Measurements from ENCODE around the gene SERPINB7.
A peak's percentile ranks its signal among the peaks of the same experiment; 100 is the strongest.

The SERPINB7 gene

DNA sequence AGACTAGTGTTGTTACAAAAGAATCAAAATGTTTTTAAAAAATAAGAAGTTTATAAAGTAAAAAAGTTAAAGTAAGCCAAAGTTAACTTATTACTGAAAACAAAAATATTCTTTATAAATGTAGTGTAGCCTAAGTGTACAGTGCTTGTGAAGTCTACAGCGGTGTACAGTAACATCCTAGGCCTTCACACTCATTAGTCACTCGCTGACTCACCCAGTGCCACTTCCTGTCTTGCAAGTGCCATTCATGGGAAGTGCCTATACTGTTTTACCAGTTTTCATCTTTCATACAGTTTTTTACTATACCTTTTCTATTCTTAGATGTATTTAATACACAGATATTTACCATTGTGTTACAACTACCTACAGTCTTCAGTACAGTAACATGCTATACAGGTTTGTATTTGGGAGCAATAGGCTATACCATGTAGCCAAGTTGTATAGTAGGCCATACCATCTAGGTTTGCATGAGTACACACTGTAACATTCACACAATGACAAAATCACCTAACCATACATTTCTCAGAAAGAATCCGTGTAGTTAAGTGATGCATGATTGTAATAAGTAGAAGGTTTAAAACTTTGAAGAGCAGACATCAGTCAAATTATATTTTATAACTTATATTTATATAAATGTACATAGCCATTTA, 13.4 kb downstream of the SERPINB7 start:
- peak; percentile 34 for DNase-seq

DNA sequence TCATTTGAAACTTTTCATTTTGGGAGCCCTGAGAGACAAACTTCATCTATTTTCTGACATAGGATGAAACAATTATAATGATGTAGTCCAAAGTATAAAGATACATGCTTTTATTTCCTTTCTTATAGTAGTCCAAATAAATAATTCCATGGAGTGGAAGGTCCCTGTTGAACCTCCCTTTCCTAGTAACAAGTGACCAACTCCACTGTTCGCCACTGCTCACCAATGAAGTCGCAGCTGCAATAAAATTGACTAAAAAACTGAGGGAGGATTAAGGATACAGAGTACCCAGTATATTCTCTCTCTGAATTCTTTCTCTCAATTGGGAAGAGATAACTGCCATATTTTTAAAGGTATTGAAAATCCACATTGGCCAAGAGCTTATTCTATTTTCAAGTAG, 14.1 kb downstream of the SERPINB7 start:
- no peak for DNase-seq

DNA sequence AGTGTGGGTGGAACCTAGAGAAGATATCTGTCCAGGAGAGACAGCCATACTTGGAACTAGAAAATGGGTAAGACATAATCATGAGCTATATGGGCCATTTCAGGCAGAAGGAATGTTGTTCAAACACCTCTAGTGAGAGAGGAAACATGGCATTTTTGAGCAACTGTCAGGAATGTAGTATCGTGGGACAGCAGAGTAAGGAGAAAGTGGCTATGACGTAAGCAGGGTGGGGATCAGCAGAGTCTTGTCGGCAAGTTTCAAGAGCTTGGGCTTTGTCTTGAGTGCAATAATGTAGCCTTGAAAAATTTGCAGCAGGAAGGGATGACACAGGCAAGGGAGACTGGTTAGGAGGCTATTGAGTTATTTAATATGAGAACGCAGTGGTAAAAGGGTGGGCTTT, 20.4 kb downstream of the SERPINB7 start:
- no peak for DNase-seq

- no peak for DNase-seq
Measured at GRCh38 chr18:63799189-63799588, 24.0 kb downstream of the SERPINB7 start.

DNA sequence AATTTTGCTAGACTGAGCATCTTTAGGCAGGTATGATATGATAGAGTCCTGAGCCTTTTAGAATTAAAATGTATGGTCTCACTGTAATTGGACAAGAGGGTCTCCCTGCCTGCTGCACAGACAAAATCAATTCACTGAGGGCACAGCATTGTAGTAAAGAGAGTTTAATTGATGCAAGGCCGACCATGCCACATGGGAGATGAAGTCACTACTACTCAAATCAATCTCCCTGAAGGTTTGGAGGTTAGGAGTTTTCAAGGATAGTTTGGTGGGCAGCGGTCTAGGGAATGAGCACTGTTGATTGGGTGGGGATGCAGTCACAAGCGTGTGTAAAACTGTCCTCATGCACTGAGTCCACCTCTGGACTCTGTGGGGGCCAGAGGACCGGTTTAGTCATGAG, 26.1 kb downstream of the SERPINB7 start:
- no peak for DNase-seq

- no peak for DNase-seq
Measured at GRCh38 chr18:63808125-63808524, 32.9 kb downstream of the SERPINB7 start.

DNA sequence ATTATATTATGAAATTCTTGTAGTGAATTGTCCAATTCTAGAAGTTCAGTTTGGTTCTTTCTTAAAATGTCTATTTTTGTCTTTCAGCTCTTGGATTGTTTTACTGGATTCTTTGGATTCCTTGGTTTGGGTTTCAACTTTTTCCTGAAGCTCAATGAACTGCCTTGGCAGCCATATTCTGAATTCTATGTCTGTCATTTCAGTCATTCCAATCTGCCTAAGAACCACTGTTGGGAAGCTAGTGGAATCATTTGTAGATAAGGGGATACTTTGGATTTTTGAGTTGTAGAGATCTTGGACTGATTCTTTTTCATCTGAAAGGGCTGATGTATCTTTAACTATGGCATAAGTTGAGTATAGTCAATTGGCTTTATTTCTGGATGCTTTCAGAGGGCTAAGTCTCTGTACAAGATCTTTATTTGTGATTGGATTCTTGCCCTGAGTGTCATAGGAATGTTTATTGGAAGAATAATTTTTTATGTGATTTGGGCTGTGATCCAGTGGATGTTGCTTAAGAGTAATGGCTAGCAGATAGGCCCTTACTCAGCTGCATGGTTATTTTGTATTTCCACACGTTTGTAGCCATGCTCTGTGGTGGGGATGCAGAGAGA, 42.3 kb downstream of the SERPINB7 start:
- DNase-seq = no peak

DNA sequence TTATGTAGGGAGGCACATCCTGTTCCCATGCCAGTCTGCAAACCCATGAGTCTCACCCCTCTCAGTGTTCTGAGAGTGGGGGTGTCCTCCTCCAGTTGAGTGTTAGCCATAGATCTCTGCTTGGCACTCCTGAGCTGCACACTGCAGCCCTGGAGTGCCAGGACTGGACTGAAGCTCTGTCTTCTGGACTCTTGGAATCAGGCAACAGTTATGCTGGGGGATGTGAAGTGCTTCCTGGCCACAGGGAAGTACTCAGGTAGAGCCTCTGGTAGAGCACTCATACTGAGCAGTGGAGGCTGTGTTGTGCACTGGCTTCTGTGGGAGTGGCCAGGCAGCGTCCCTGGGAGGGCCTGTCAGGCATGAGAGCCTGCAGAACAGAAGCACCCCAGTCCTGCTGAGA, 43.0 kb downstream of the SERPINB7 start:
- DNase-seq = no peak

GRCh38 chr18:63819786-63820185, 44.6 kb downstream of the SERPINB7 start:
- no peak for DNase-seq

- DNase-seq = no peak
Measured at GRCh38 chr18:63820694-63821093, 45.5 kb downstream of the SERPINB7 start.

DNA sequence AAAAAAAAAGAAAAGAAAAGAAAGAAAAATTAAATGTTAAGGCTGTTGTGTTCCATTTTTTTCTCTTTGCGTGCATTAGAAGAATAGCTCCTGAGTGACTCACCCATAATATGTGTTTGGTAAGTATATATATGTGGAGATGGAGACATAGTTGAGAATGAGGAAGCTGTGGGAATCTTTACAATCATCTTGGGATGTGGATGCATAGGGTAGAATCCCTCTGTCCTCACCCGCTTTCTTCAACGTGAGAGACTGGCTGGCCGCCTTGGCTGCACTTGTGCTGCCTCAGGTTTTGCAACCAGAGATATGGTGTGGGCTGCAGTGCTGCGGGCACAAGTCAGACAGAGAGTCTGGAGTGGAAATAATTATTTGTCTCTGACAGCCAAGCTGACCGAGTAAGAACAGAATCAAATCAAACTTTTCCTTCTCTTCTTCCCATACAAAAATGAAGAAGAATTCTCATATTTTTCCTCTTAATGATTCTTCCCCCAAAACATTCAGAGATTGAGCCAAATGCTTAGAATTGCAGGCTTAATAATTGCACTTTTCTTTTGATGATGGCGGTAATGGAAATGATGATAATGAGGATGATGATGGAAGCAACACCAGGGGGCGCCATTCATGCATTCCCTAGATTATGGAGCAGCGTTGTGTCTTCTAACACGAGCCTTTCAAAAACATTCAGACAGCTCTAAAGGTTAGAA, 48.5 kb downstream of the SERPINB7 start:
- peak; percentile 14 for DNase-seq

- DNase-seq = no peak
Measured at GRCh38 chr18:63824220-63824525, 49.0 kb downstream of the SERPINB7 start.

DNA sequence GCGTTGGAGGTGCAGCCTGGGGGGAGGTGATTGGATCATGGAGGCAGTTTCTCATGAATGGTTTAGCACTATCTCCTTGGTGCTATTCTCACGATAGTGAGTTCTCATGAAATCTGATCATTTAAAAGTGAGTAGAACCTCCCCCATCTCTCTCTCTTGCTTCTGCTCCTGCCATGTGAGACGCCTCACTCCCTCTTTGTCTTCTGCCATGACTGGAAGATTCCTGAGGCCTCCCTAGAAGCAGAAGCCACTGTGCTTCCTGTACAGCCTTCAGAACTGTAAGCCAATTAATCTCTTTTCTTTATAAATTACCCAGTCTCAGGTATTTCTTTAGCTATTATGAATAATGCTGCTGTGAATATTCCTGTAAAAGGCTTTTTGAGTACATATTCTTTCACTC, 52.9 kb downstream of the SERPINB7 start:
- DNase-seq = no peak

- DNase-seq = no peak
Measured at GRCh38 chr18:63828656-63829055, 53.4 kb downstream of the SERPINB7 start.

GRCh38 chr18:63829886-63830285, 54.7 kb downstream of the SERPINB7 start:
- DNase-seq = no peak

GRCh38 chr18:63831080-63831788, 56.0 kb downstream of the SERPINB7 start:
- peak; percentile 6 for DNase-seq

GRCh38 chr18:63832470-63832869, 57.3 kb downstream of the SERPINB7 start:
- DNase-seq = no peak

- DNase-seq = no peak
Measured at GRCh38 chr18:63834471-63835113, 59.4 kb downstream of the SERPINB7 start.

DNA sequence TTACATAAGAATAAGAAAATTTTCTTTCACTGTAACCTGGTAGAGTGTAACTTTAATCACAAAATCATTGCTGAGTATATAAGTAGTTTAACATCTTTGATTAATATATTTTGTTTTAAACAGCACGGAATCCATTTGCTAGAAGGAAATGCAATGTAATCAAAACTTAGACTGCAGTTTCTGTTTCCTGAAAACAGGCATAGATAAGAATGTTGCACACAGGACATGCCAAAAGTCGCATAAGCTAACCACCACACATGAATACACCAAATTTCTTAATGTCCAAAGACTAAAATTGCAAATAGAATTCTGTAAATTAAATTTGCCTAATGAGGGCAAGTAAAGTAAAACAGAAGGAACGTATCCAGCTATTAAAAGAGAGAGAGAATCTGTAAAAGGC, 61.2 kb downstream of the SERPINB7 start:
- DNase-seq = no peak

- no peak for DNase-seq
Measured at GRCh38 chr18:63837590-63837989, 62.4 kb downstream of the SERPINB7 start.

DNA sequence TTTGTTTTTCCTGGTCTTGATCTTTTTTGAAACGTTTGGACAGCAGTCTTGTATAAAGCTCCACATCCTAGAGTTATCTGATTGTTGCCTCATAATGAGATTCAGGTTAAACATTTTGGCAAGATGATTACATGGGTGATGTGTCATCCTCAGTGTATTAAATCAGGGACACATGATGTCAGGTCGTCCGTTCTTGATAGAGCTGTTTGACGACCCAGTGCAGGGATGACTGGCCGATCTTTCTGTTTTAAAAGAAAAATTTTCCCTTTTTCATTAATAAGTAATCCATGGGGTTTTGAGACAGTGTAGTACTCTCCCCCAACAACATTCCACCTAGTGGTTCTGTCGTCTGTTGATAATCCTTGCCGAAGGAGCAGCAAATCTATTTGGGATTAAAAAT, 67.8 kb downstream of the SERPINB7 start:
- no peak for DNase-seq

- peak; percentile 2 for DNase-seq
Measured at GRCh38 chr18:63844254-63844653, 69.0 kb downstream of the SERPINB7 start.

DNA sequence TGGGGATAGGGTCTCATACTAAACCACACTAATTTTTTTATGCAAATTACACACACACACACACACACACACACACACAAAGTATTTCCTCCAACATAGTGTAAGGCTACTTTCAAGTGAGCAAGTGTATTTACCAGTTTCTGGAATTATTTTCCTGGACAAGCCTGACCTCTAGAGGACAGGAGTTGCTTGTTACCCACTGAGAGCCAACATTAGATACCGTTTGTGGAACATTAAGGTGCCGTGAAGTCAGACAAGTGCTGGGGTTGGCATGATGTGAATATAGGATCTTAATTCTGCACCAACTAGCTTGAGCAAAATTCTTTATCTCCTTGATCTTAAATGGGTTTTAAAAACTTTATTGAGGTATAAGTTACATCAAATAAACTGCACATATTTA, 72.9 kb downstream of the SERPINB7 start:
- DNase-seq = peak; percentile 9

All from CD4-positive, alpha-beta T cell treated with Interleukin-17A for 1 hour (primary cell).